Sigmoid colon (tissue), 4 donors: ENCODE results near the gene HERPUD1.
"Not testable (repeated sequence)": the region's sequence is repeated elsewhere in the genome, so short reads cannot be mapped to it uniquely, and the experiment has no call there.

Experiments used
- EP300 ChIP-seq, 4 donors: sonication (generic); formaldehyde crosslinking; IDR thresholded peaks; one replicate each; pipeline ENCODE4 v1.6.1; 2017; ENCODE audit warnings: antibody characterized with exemption in 4 of 4
- POLR2A ChIP-seq, 2 donors: fragments of 450-650 bp; IDR thresholded peaks; one replicate each; pipeline ENCODE4 v1.6.1; 2016; ENCODE audit warnings: antibody characterized with exemption in 2 of 2, mild to moderate bottlenecking in 2 of 2, moderate library complexity in 2 of 2
- POLR2AphosphoS5 ChIP-seq, 4 donors: sonication (generic); formaldehyde crosslinking; IDR thresholded peaks; one replicate each; pipeline ENCODE4 v1.6.1; 2017; ENCODE audit warnings: antibody characterized with exemption in 4 of 4
- TF ChIP-seq, protein P1 (sequence below), 4 experiments: fragments of 450-650 bp in 3 of 4; fragments of 200-600 bp in 1 of 4; IDR thresholded peaks; one replicate each; pipeline ENCODE4 v1.5.1; 2016 to 2019; ENCODE audit warnings: antibody characterized with exemption in 4 of 4, mild to moderate bottlenecking in 3 of 4, moderate library complexity in 2 of 4

GRCh38 chr16:56973899-56974298, 42.0 kb downstream of the HERPUD1 start:
- not testable (repeated sequence) for TF ChIP-seq POLR2A, POLR2AphosphoS5, EP300 (IDR thresholded peaks at IDR 0.05)
- TF ChIP-seq, protein P1, sequence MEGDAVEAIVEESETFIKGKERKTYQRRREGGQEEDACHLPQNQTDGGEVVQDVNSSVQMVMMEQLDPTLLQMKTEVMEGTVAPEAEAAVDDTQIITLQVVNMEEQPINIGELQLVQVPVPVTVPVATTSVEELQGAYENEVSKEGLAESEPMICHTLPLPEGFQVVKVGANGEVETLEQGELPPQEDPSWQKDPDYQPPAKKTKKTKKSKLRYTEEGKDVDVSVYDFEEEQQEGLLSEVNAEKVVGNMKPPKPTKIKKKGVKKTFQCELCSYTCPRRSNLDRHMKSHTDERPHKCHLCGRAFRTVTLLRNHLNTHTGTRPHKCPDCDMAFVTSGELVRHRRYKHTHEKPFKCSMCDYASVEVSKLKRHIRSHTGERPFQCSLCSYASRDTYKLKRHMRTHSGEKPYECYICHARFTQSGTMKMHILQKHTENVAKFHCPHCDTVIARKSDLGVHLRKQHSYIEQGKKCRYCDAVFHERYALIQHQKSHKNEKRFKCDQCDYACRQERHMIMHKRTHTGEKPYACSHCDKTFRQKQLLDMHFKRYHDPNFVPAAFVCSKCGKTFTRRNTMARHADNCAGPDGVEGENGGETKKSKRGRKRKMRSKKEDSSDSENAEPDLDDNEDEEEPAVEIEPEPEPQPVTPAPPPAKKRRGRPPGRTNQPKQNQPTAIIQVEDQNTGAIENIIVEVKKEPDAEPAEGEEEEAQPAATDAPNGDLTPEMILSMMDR (IDR thresholded peaks at IDR 0.05), result not testable (repeated sequence)
